ENCODE data around the gene ZBTB24. TPM values are rescaled to one million over a fixed set of nuclear protein-coding genes. Genes with fewer than 3 reads are reported as not detected.

The ZBTB24 gene
- total RNA-seq, 2 donors from 2014 or later, result 8.2 to 12.8 TPM

DNA sequence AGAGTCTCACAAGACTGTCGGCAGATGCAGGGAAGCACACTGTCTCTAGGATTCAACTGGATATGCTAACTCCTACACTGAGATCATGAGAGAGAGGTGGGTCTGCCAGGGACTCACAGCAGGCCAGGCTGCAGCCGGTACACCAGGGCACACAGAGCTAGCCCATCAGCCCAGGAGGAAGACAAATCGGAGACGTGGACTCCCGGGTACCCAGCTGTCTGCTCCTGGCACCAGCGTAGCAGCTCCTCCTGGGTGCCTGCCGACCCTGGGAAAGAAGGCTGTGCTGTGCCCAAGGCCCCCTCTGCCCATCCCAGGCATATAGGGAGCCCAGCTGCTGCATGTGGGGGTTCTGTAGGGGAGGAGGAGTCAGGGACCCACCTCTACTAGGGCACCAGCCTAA, 34.4 kb downstream of the ZBTB24 start:
- no peak overlapping the region for H3K27ac ChIP-seq
- no peak for DNase-seq (ENCODE audit: low spot score)
- TF ChIP-seq CTCF (IDR thresholded peaks at IDR 0.05) (no peak), POLR2AphosphoS5 (IDR thresholded peaks at IDR 0.05) (no peak), POLR2A (IDR thresholded peaks at IDR 0.05) (no peak)
- H3K27me3 ChIP-seq (replicated peaks; ENCODE audit: insufficient read depth), result no peaks in the 10 kb centered on the region
- H3K4me1 ChIP-seq (replicated peaks), result no peaks in the 10 kb centered on the region
- 85% methylated on average over 7 of the region's 7 CpGs for WGBS
- H3K4me3 ChIP-seq, result no peak overlapping the region
- peaks cover 0 to 10% of the 10 kb centered on the region in 2 donors for H3K36me3 ChIP-seq
- H3K9me3 ChIP-seq, result no peaks in the 10 kb centered on the region
- intact Hi-C loops (cut with DNase I), result no loop called here

GRCh38 chr6:109447878-109448555, 35.0 kb downstream of the ZBTB24 start:
- no peak for DNase-seq (ENCODE audit: low spot score)
- no peak for TF ChIP-seq POLR2AphosphoS5 (IDR thresholded peaks at IDR 0.05)
- TF ChIP-seq POLR2A (IDR thresholded peaks at IDR 0.05), result no peak
- TF ChIP-seq CTCF (IDR thresholded peaks at IDR 0.05), result no peak
- Histone ChIP-seq H3K27ac (no peak overlapping the region), H3K4me1 (replicated peaks) (no peaks in the 10 kb centered on the region), H3K36me3 (peaks cover 0 to 10% of the 10 kb centered on the region in 2 donors), H3K9me3 (no peaks in the 10 kb centered on the region), H3K4me3 (no peak overlapping the region), H3K27me3 (replicated peaks; ENCODE audit: insufficient read depth) (no peaks in the 10 kb centered on the region)
- WGBS, result 86% methylated on average over 8 of the region's 8 CpGs
- intact Hi-C loops (cut with DNase I), result no loop called here

DNA sequence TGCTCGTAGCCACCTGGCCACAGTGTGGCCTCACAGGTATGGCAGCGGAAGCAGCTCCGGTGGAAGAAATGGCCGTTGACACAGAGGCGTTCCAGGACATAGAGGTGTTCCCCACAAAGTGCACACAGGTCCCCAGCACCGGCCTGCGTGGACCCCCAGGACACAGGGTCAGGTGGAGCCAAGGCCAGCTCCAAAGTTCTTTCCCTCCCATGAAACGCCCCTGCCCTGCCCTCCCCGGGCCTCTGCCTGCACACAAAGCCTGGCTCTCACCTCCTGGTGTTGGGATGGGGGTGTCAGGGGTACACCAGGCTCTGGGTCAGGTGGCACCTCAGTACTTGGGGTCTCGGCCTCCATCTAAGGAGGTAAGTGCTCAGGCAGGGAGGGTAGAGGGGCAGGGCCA, 35.9 kb downstream of the ZBTB24 start:
- H3K27me3 ChIP-seq (replicated peaks; ENCODE audit: insufficient read depth), result no peaks in the 10 kb centered on the region
- peaks cover 0 to 10% of the 10 kb centered on the region in 2 donors for H3K36me3 ChIP-seq
- WGBS, result 89% methylated on average over 10 of the region's 10 CpGs
- DNase-seq (ENCODE audit: low spot score), result no peak
- intact Hi-C loops (cut with DNase I), result no loop called here
- no peaks in the 10 kb centered on the region for H3K9me3 ChIP-seq
- no peaks in the 10 kb centered on the region for H3K4me1 ChIP-seq (replicated peaks)
- TF ChIP-seq CTCF (IDR thresholded peaks at IDR 0.05) (no peak), POLR2A (IDR thresholded peaks at IDR 0.05) (no peak), POLR2AphosphoS5 (IDR thresholded peaks at IDR 0.05) (no peak)
- H3K27ac ChIP-seq, result no peak overlapping the region
- no peak overlapping the region for H3K4me3 ChIP-seq

- no peaks in the 10 kb centered on the region for H3K4me1 ChIP-seq (replicated peaks)
- no peak overlapping the region for H3K4me3 ChIP-seq
- peaks cover 0 to 10% of the 10 kb centered on the region in 2 donors for H3K36me3 ChIP-seq
- intact Hi-C loops (cut with DNase I), result no loop called here
- WGBS, result 82% methylated on average over 8 of the region's 8 CpGs
- DNase-seq (ENCODE audit: low spot score), result no peak
- TF ChIP-seq POLR2A (IDR thresholded peaks at IDR 0.05) (no peak), CTCF (IDR thresholded peaks at IDR 0.05) (no peak), POLR2AphosphoS5 (IDR thresholded peaks at IDR 0.05) (no peak)
- no peaks in the 10 kb centered on the region for H3K27me3 ChIP-seq (replicated peaks; ENCODE audit: insufficient read depth)
- H3K27ac ChIP-seq, result no peak overlapping the region
- H3K9me3 ChIP-seq, result no peaks in the 10 kb centered on the region
Measured at GRCh38 chr6:109446541-109446940, 36.5 kb downstream of the ZBTB24 start.

- H3K27ac ChIP-seq, result no peak overlapping the region
- no peaks in the 10 kb centered on the region for H3K27me3 ChIP-seq (replicated peaks; ENCODE audit: insufficient read depth)
- peaks cover 0 to 10% of the 10 kb centered on the region in 2 donors for H3K36me3 ChIP-seq
- H3K9me3 ChIP-seq, result no peaks in the 10 kb centered on the region
- WGBS, result 91% methylated on average over 15 of the region's 15 CpGs
- DNase-seq (ENCODE audit: low spot score), result no peak
- H3K4me1 ChIP-seq (replicated peaks), result no peaks in the 10 kb centered on the region
- no peak overlapping the region for H3K4me3 ChIP-seq
- intact Hi-C loops (cut with DNase I), result no loop called here
- TF ChIP-seq POLR2A (IDR thresholded peaks at IDR 0.05) (no peak), CTCF (IDR thresholded peaks at IDR 0.05) (no peak), POLR2AphosphoS5 (IDR thresholded peaks at IDR 0.05) (no peak)
Measured at GRCh38 chr6:109446072-109446471, 36.9 kb downstream of the ZBTB24 start.

Measured in prostate gland (tissue), 2 donors.